ENCODE data around the gene ZXDC.

The ZXDC gene

DNA sequence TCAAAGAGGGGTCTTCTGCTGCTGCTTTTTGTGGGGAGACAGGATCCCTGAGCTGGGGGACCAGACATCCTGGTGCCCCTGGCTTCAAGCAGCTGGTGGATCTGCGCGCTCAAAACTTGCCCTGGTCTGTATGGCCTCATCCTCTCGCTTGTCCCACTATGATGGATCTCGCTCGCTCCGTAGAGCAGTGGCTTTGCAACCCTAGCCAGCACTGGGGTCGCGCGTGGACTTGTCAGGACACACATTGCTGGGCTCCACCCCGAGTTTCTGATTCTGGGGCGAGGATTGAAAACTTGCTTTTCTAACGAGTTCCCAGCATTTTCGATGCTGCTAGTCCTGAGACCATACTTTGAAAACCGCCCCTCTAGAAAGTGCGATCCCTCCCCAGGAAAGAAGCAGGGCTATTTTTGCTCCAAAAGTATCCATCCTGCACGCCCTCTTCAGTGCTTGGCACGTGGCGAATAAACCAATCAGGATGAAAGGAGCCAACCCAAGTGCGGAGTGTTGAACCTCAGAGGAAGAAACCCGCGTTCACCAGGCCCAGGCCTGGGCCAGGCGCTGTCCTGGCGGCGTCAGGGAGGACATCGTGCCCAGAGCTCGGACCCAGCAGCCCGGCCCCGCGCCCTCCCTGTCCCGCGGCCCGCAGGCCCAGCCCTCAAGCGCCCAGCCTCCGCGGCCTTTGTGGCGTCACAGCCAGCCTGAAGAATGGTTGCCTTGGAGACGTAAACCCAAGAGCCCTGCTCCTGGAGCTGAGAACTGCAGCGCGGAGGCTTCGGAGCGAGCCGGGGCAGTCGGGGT is 81.3 kb downstream of the ZXDC start, which contains the start of gene CFAP100:
Gene CFAP100, plus strand, starts transcription at position 731 of the 798 bp plus-strand sequence. CDS start 1,092 bp downstream, outside the sequence.
- no peak for DNase-seq (ENCODE audit: low read depth)

DNA sequence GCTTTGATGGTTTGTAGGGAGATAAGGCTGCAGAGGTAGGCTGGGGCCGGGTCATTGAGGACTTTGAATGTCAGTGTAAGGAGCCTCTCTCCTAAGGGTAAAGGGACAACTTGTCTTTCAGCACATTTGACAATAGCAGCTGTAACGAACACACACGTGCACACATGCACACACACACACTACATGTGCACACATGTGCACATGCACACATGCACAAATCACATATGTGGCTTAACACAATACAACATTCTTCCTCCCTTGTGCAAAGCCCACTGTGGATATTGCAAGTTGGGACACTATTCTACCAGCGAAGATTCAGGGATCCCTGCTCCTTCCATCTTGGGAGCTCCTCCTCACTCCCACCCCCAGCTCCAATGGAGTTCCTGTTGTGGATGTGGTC is 82.1 kb downstream of the ZXDC start:
- no peak for DNase-seq (ENCODE audit: low read depth)

DNA sequence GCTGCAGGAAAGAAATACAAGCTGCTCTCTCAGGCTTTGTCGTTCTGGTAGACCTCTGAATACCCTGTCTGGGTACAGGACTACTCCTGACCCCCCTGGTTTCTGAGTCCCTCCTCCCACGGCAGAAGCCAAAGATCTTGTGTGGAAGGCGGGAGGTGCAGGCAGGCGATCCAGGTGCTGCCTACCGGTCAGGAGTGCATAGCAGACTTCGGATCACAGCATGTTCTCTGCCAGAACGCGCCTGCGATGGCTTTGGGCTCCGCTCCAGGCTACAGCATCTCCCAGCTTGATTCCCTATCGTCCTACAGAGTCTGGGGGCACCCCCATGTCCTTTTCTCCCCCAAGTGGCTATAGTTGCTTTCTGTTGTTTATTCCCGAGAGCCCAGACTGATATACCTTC is 83.4 kb downstream of the ZXDC start:
- DNase-seq (ENCODE audit: low read depth) = no peak

DNA sequence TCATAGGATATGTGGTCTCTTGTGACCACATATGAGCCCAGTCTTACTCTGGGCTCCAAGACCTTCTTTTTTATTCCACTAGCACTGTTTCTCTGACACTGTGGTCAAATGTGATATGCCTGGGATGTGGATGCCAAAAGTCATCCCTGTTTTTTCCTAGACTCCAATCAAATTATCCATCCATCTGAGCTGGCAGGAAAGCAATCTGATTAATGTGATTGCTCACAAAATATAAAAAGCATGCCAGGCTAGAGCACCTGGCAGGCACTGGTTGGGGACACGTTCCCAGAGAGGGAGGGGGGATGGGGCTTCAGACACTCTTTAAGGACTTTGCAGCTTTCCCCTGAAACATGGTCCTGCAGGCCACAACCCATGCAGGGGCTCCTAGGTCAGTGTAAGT is 84.1 kb downstream of the ZXDC start:
- DNase-seq (ENCODE audit: low read depth) = no peak

DNA sequence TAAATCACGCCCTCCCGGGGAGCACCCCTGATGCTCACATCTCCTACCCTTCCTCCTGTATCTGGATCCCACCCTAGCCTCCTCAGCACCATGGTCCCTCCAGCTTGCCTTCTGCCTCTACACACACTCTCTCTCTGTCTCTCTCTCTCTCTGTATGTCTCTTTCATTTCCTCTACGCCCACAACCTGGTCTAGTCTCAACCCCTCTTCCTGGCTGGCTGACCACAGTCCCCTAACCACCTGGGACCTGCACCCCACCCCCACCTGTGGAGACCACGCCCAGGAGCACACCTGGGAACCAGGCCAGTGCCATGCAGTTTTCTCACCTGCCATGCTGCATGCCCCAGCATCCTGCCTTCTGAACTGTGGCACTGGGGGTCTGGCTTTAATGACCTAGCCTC is 84.9 kb downstream of the ZXDC start:
- DNase-seq (ENCODE audit: low read depth) = no peak

DNA sequence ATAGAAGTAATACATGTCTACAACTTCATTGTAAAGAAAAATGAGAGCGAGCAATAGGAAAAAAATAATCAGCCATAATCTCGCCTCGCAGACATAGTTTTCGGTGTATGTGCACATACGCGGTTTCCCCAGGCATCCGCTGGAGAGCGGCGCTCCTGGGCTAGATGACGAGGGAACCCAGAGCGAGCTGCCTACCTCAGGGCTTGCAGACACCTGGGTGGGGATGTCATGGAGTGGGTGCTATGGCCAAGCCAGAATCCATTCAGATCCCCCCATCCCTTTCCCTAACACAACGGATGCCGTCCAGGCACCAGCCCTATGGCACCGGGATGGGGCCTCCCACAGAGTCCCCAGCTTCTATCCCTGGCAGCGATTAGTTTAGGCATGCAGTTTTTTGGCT is 85.5 kb downstream of the ZXDC start:
- no peak for DNase-seq (ENCODE audit: low read depth)

DNA sequence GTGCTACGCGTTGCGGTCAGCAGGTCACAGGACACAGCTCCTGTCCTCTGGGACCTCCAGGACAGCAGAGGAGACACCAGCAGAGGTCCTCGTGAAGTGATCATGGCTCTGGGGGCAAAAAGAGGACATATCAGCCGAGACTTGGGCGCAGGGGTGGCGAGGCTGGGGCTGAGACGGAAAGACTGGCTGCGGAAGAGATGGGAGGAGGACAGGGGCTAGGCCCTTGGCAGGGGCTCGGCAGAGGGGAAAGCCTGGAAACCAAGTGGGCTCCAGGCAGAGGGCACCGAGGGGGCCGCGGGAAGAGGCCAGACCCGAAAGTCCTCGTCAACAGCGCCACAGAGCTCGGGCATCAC is 85.9 kb downstream of the ZXDC start:
- no peak for DNase-seq (ENCODE audit: low read depth)

DNA sequence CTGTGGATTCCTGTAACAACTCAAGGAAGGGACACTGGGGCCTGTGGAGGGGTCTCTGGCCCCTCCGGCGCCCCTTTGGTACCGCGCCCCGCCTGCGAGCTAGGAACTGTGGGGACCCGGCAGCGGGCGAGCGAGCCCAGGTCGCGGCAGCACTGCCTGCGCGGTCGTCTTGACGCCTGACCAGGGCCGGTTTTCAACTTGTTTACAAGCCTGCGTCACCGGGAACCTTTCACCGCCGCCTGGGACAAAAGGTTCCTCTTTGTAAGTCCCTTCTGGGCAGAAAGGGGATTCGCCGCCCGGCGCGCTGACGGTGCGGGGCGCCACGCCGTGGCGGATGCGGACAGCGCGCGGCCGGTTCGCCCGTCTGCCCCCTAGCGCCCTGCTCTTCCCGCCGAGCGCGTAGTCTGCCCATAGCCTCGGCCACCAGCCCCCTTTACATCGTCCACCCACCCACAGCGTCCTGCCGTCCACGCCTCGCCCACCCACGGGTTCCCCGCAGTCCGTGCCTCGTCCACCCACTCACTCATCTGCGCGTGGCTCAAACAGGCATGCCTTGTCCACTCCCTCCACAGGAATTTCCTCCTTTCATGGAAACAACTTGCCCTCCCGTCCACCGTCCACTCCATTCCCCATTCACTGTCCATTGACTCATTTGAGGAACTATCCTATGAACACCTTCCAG is 86.4 kb downstream of the ZXDC start:
- DNase-seq (ENCODE audit: low read depth) = no peak

Measured in activated T-cell treated with anti-CD3 and anti-CD28 coated beads for 1 hour (primary cell).